GM12878 (cell line): ENCODE results near the gene FSD1L. TPM values are rescaled to one million over a fixed set of nuclear protein-coding genes. Genes with fewer than 3 reads are reported as not detected.

Experiments
- ATAC-seq: fragments of 200-7000 bp; cut with Tn5 transposase; 3 replicates; pipeline ENCODE4 v1.9.1; 2020; ENCODE audit warnings: mild to moderate bottlenecking, moderate library complexity
- BruUV-seq: library from RNA; stranded (reverse); fragments of 400-500 nt; replicated peaks from 2 replicates; lab custom pipeline; 2021; lab: Mats Ljungman, UMichigan
- CTCF ChIA-PET: fragments of 300-600 bp; sonication (Branson Sonifier 250); formaldehyde crosslinking; extraction: SDS; loops from one replicate; lab custom pipeline; 2021; ENCODE audit warnings: inconsistent platforms; lab: Yijun Ruan, JAX
- POLR2A ChIA-PET: fragments of 350-600 bp; formaldehyde crosslinking; extraction: SDS; loops from one replicate; lab custom pipeline; 2021; ENCODE audit warnings: inconsistent platforms; lab: Charles Lee
- RAD21 ChIA-PET: fragments of 300-600 bp; sonication (Branson Sonifier 250); formaldehyde crosslinking; loops from one replicate; lab custom pipeline; 2023; ENCODE audit warnings: antibody characterized with exemption; ENCODE audit not compliant: unreplicated experiment; lab: Charles Lee
- SMC1A ChIA-PET: fragments of 300-600 bp; sonication (Branson Sonifier 250); formaldehyde crosslinking; loops from one replicate; lab custom pipeline; 2023; ENCODE audit not compliant: unreplicated experiment, uncharacterized antibody; lab: Charles Lee
- DNase-seq: peaks from one replicate; pipeline ENCODE4 v3.0.0-alpha.2; 2011; ENCODE audit warnings: low read depth, low spot score
- FAIRE-seq: peaks from 3 replicates; lab custom pipeline; 2011; peaks lifted over from hg19 to GRCh38; lab: Jason Lieb, UNC
- H2AFZ ChIP-seq: 2 replicates; pipeline ENCODE4 v1.6.0; 2011; ENCODE audit warnings: low read depth, low read length, control low read depth; ENCODE audit not compliant: control insufficient read depth
- H3K27ac ChIP-seq: 2 replicates; pipeline ENCODE4 v1.5.1; 2011; ENCODE audit warnings: control low read depth; ENCODE audit not compliant: control insufficient read depth, insufficient read depth
- H3K27me3 ChIP-seq, 2 experiments: replicated peaks in 1 of 2; 2 replicates each; pipeline versions ENCODE4 v1.6.0 to v1.6.1; 2011; ENCODE audit warnings: low read length in 1 of 2; ENCODE audit not compliant: control insufficient read depth in 2 of 2, insufficient read depth in 2 of 2
- H3K36me3 ChIP-seq, 2 experiments: 2 replicates each; pipeline ENCODE4 v1.5.1; 2011; ENCODE audit warnings: low read length in 1 of 2; ENCODE audit not compliant: control insufficient read depth in 2 of 2, insufficient read depth in 2 of 2
- H3K4me1 ChIP-seq: 2 replicates; pipeline ENCODE4 v1.6.1; 2011; ENCODE audit warnings: mild to moderate bottlenecking, low read length, moderate library complexity, mixed read lengths; ENCODE audit not compliant: control insufficient read depth, insufficient read depth
- H3K4me2 ChIP-seq: 2 replicates; pipeline ENCODE4 v1.6.0; 2011; ENCODE audit warnings: control low read depth; ENCODE audit not compliant: control insufficient read depth, insufficient read depth
- H3K4me3 ChIP-seq: fragments of 200-600 bp; sonication (generic); 2 replicates; pipeline ENCODE4 v1.5.1; 2016
- H3K79me2 ChIP-seq: 2 replicates; pipeline ENCODE4 v1.6.0; 2011; ENCODE audit warnings: low read length; ENCODE audit not compliant: control insufficient read depth, insufficient read depth
- H3K9ac ChIP-seq: 2 replicates; pipeline ENCODE4 v1.8.0; 2011; ENCODE audit warnings: low read length, control low read depth, mixed read lengths; ENCODE audit not compliant: control insufficient read depth, insufficient read depth
- H3K9me3 ChIP-seq: replicated peaks from 3 replicates; pipeline ENCODE4 v1.5.1; 2011; ENCODE audit warnings: mild to moderate bottlenecking, low read length; ENCODE audit not compliant: control insufficient read depth, insufficient read depth
- H4K20me1 ChIP-seq: 2 replicates; pipeline ENCODE4 v1.6.0; 2011; ENCODE audit not compliant: control insufficient read depth, insufficient read depth
- ESRRA ChIP-seq: IDR thresholded peaks from 2 replicates; pipeline ENCODE4 v1.6.1; 2012; ENCODE audit warnings: mild to moderate bottlenecking, low read length, improper control_type of control experiment
- ETV6 ChIP-seq, 2 experiments: fragments of 450-650 bp in 1 of 2; IDR thresholded peaks in 1 of 2; conservative IDR thresholded peaks in 1 of 2; 2 replicates each; pipeline ENCODE4 v1.6.1; 2014; ENCODE audit warnings: antibody characterized with exemption in 1 of 2, borderline replicate concordance in 1 of 2, low read depth in 1 of 2, mild to moderate bottlenecking in 1 of 2, moderate library complexity in 1 of 2
- NFYA ChIP-seq: IDR thresholded peaks from 2 replicates; pipeline ENCODE4 v1.6.1; 2011; ENCODE audit warnings: low read depth, mild to moderate bottlenecking, low read length, improper control_type of control experiment, borderline replicate concordance
- NR2C1 ChIP-seq: fragments of 450-650 bp; IDR thresholded peaks from 2 replicates; pipeline ENCODE4 v1.6.1; 2017; ENCODE audit warnings: antibody characterized with exemption, mild to moderate bottlenecking, moderate library complexity
- POLR2A ChIP-seq: IDR thresholded peaks from 2 replicates; pipeline ENCODE4 v1.6.1; 2011; ENCODE audit warnings: low read depth, mild to moderate bottlenecking, low read length
- SUZ12 ChIP-seq: fragments of 200-600 bp; sonication (generic); IDR thresholded peaks from one replicate; pipeline ENCODE4 v1.6.1; 2018; ENCODE audit warnings: antibody characterized with exemption, mild to moderate bottlenecking; ENCODE audit not compliant: unreplicated experiment
- USF1 ChIP-seq: IDR thresholded peaks from 2 replicates; pipeline ENCODE4 v1.6.1; 2011; ENCODE audit warnings: borderline replicate concordance, low read depth, mild to moderate bottlenecking, moderate library complexity, mixed read lengths, low read length; ENCODE audit not compliant: insufficient read depth; ENCODE audit errors: extremely low read length
- in situ Hi-C: fragments of 300-500 bp; cut with MboI; formaldehyde crosslinking; loops from 9 replicates; pipeline ENCODE4 v1.14.3; 2018; ENCODE audit warnings: mixed read lengths
- intact Hi-C: fragments of 100-400 bp; cut with micrococcal nuclease; formaldehyde crosslinking; loops from one replicate; pipeline ENCODE4 v1.14.2; 2022; ENCODE audit not compliant: unreplicated experiment
- polyA plus RNA-seq, 11 experiments: library from polyadenylated mRNA; depleted of rRNA in 4 of 11; unstranded in 6 of 11; stranded (reverse) in 5 of 11; fragments of >200 nt; fragmentation: Nextera tagmentation in 4 of 11; fragmentation: Illumina TruSeq in 1 of 11; extraction: Ambion mirVana in 4 of 11; extraction: Trizol in 1 of 11; gene quantifications; 1 replicate in 1 of 11; 2 replicates in 10 of 11; pipeline versions ENCODE4 v1.2.1 to v1.2.3, GENCODE V29; 2011 to 2016; ENCODE audit warnings: inconsistent platforms in 2 of 11, missing spikeins in 2 of 11, low read depth in 1 of 11
- total RNA-seq, 4 experiments: library from RNA; depleted of rRNA in 3 of 4; stranded (reverse); fragments of >200 nt in 3 of 4; fragmentation: Illumina TruSeq in 1 of 4; extraction: Trizol in 1 of 4; gene quantifications; 2 replicates each; pipeline versions ENCODE4 v1.2.1 to v1.2.3, GENCODE V29; 2013 to 2021
- TF ChIP-seq, protein P1 (sequence below): fragments of 450-650 bp; IDR thresholded peaks from 2 replicates; pipeline ENCODE4 v1.6.1; 2014; ENCODE audit warnings: mild to moderate bottlenecking

Gene FSD1L
- total and polyA plus RNA-seq, 10 of the 15 experiments (the other 5 are each of a cell fraction or from before 2014, with no cell fraction given) = 11.9 to 52.4 (median 17.0) TPM

DNA sequence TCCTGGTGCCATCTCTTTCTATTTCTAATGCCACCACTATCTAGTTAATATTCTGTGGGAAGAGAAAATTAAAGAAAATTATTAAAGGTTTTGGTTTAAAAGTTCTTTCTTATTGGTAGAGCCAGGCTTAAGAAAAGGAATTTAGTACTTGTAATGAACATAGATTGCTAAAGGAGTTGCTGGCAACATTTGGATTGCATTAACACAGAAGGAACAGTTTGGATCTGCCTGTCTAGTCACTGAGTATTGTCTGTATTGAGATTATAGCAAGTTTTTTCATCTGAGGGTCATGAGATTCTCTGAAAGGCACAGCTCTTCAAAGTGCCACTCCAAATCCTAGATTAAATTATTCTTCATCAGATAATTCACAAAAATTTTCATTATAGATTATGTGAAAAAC, 32.0 kb downstream of the FSD1L start:
- Histone ChIP-seq H3K4me3 (no peak overlapping the region), H3K27ac (no peak overlapping the region), H3K27me3 (no peaks in the 10 kb centered on the region), H3K36me3 (no peaks in the 10 kb centered on the region; a peak in 1 of 4 replicates), H2AFZ (no peak overlapping the region), H3K4me1 (peaks cover 16% of the 10 kb centered on the region), H4K20me1 (no peaks in the 10 kb centered on the region), H3K9ac (no peak overlapping the region), H3K4me2 (no peak overlapping the region), H3K9me3 (no peaks in the 10 kb centered on the region), H3K79me2 (no peaks in the 10 kb centered on the region)
- TF ChIP-seq NFYA = no peak
- TF ChIP-seq SUZ12 = no peak
- TF ChIP-seq, protein P1, sequence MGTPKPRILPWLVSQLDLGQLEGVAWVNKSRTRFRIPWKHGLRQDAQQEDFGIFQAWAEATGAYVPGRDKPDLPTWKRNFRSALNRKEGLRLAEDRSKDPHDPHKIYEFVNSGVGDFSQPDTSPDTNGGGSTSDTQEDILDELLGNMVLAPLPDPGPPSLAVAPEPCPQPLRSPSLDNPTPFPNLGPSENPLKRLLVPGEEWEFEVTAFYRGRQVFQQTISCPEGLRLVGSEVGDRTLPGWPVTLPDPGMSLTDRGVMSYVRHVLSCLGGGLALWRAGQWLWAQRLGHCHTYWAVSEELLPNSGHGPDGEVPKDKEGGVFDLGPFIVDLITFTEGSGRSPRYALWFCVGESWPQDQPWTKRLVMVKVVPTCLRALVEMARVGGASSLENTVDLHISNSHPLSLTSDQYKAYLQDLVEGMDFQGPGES = no peak
- TF ChIP-seq NR2C1 = no peak
- TF ChIP-seq USF1 = no peak
- TF ChIP-seq ETV6 (conservative IDR thresholded peaks at IDR 0.05 in 1 of 2, IDR thresholded peaks at IDR 0.05 in 1 of 2; ENCODE audit: borderline replicate concordance in 1 of 2, low read depth in 1 of 2) = no peak
- no peak for TF ChIP-seq POLR2A
- no peak for TF ChIP-seq ESRRA
- FAIRE-seq (no peak), DNase-seq (no peak), ATAC-seq (no peak)
- ChIA-PET RAD21 (interaction anchor here (1.1 kb wide), 1 partner anchor 241 kb away, joined by 3 read pairs; no protein-coding TSS in a partner anchor), SMC1A (interaction anchor here (0.7 to 4.9 kb wide), 3 partner anchors 9 to 21 kb away, joined by 3 to 25 read pairs (median 3); no protein-coding TSS in a partner anchor), CTCF (interaction anchor here (0.7 to 1.7 kb wide), 4 partner anchors 27 to 50 kb away, joined by 3 to 4 read pairs (median 4); no protein-coding TSS in a partner anchor), POLR2A (interaction anchor here (0.7 kb wide), 2 partner anchors 34 to 77 kb away, joined by 3 to 5 read pairs; no protein-coding TSS in a partner anchor)
- intact Hi-C loops (no loop called here), in situ Hi-C loops (no loop called here)
- BruUV-seq = no TSS peak
